ENCODE data around the gene TSPAN17. TPM values are rescaled to one million over a fixed set of nuclear protein-coding genes. Genes with fewer than 3 reads are reported as not detected.

Gene TSPAN17
- total RNA-seq, 1 donor from 2014 or later: 27.7 TPM

GRCh38 chr5:176663566-176663965, 16.3 kb downstream of the TSPAN17 start:
- Mint-ChIP-seq H3K36me3 (ENCODE audit: low read depth) (no peaks in the 10 kb centered on the region), H3K4me3 (no peak overlapping the region), H3K4me1 (peaks cover 19% of the 10 kb centered on the region), H3K27me3 (peaks cover 23% of the 10 kb centered on the region), H3K27ac (no peak overlapping the region), H3K9me3 (no peaks in the 10 kb centered on the region)
- DNase-seq: no peak
- ATAC-seq (ENCODE audit: low read depth): no peak
- CTCF ChIA-PET: no interaction called here
- POLR2A ChIA-PET: no interaction called here
- intact Hi-C loops (cut with micrococcal nuclease): loop anchor here (5.0 kb wide), 1 partner anchor 154 kb away; no protein-coding TSS in a partner anchor
- TF ChIP-seq CTCF (IDR thresholded peaks at IDR 0.05): no peak

- Mint-ChIP-seq H3K27ac (no peak overlapping the region), H3K27me3 (peaks cover 29% of the 10 kb centered on the region), H3K36me3 (ENCODE audit: low read depth) (no peaks in the 10 kb centered on the region), H3K4me3 (no peak overlapping the region), H3K9me3 (no peaks in the 10 kb centered on the region), H3K4me1 (peaks cover 10% of the 10 kb centered on the region)
- ChIA-PET CTCF (no interaction called here), POLR2A (no interaction called here)
- intact Hi-C loops (cut with micrococcal nuclease): loop anchor here (5.0 kb wide), 1 partner anchor 153 kb away; no protein-coding TSS in a partner anchor
- DNase-seq (no peak), ATAC-seq (ENCODE audit: low read depth) (no peak)
- no peak for TF ChIP-seq CTCF (IDR thresholded peaks at IDR 0.05)
These were observed 17.2 kb downstream of the TSPAN17 start for GRCh38 chr5:176664479-176664878.

DNA sequence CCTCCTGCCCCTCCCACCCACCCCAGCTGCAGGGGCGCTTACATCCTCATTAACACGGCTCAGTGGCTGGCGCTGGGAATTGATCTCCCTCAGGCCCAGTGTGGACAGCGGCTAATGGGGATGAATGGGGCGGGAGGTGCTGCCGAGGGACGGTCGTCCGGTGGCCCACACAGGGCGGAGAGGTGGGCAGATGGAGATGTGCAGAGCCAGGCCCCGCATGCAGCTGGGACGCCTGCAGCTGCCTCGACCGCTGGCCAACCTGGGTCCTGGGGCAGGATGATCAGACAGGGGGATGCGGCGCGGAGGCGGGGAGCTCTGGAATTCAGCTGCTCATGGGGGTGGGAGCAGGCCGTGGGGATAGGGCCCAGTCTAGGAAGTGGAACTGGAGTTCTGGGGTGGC, 17.6 kb downstream of the TSPAN17 start:
- TF ChIP-seq CTCF (IDR thresholded peaks at IDR 0.05): no peak
- peaks cover 29% of the 10 kb centered on the region for H3K27me3 Mint-ChIP-seq
- H3K4me3 Mint-ChIP-seq: no peak overlapping the region
- ATAC-seq (ENCODE audit: low read depth) (no peak), DNase-seq (no peak)
- H3K36me3 Mint-ChIP-seq (ENCODE audit: low read depth): no peaks in the 10 kb centered on the region
- ChIA-PET POLR2A (no interaction called here), CTCF (no interaction called here)
- no peak overlapping the region for H3K27ac Mint-ChIP-seq
- H3K9me3 Mint-ChIP-seq: no peaks in the 10 kb centered on the region
- intact Hi-C loops (cut with micrococcal nuclease): loop anchor here (5.0 kb wide), 1 partner anchor 152 kb away; no protein-coding TSS in a partner anchor
- H3K4me1 Mint-ChIP-seq: peaks cover 8% of the 10 kb centered on the region

GRCh38 chr5:176665517-176665916, 18.2 kb downstream of the TSPAN17 start:
- Mint-ChIP-seq H3K4me1 (peaks cover 4% of the 10 kb centered on the region), H3K27ac (no peak overlapping the region), H3K27me3 (peaks cover 29% of the 10 kb centered on the region), H3K4me3 (no peak overlapping the region), H3K9me3 (no peaks in the 10 kb centered on the region), H3K36me3 (ENCODE audit: low read depth) (no peaks in the 10 kb centered on the region)
- DNase-seq (no peak), ATAC-seq (ENCODE audit: low read depth) (no peak)
- no peak for TF ChIP-seq CTCF (IDR thresholded peaks at IDR 0.05)
- ChIA-PET CTCF (no interaction called here), POLR2A (no interaction called here)
- intact Hi-C loops (cut with micrococcal nuclease): no loop called here

DNA sequence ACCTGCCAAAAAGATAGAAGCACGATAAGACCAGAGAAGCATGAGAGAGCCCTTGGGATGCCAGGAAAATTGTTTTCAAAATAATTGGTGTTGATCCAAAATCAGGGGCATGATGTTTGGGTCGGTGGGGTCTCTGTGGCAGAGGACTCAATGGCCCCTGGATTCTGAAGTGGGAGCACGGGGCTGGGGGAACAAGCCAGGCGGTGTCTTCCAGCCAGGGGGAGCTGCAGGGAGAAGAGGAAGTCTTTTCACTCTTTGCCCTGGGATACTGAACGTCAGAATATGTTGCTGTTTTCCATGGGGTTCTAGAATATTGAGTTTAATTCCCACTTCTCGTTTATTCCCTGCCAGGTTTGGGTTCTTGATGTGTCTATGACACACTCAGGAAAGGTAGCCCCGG, 20.4 kb downstream of the TSPAN17 start:
- no peak for DNase-seq
- no peak for ATAC-seq (ENCODE audit: low read depth)
- no peak for TF ChIP-seq CTCF (IDR thresholded peaks at IDR 0.05)
- ChIA-PET POLR2A (interaction anchor here (0.6 kb wide), 1 partner anchor 280 kb away, joined by 5 read pairs; no protein-coding TSS in a partner anchor), CTCF (no interaction called here)
- Mint-ChIP-seq H3K9me3 (no peaks in the 10 kb centered on the region), H3K4me3 (no peak overlapping the region), H3K4me1 (no peaks in the 10 kb centered on the region), H3K27me3 (peaks cover 44% of the 10 kb centered on the region), H3K27ac (no peak overlapping the region), H3K36me3 (ENCODE audit: low read depth) (no peaks in the 10 kb centered on the region)
- intact Hi-C loops (cut with micrococcal nuclease): no loop called here

Measured in activated B cell treated with CpG ODN at 0.5 μM for 24 hours (primary cell).